CMK (cell line): Measurements from ENCODE around the gene NPR3.

Experiments
- DNase-seq: peaks from one replicate; pipeline ENCODE4 v3.0.0-alpha.2; 2010; ENCODE audit warnings: low read depth

The NPR3 gene

GRCh38 chr5:32808783-32809182 is 97.7 kb downstream of the NPR3 start:
- DNase-seq: no peak

- DNase-seq: no peak
These were observed 99.7 kb downstream of the NPR3 start for GRCh38 chr5:32810804-32811203.

- DNase-seq: no peak
These were observed 101.3 kb downstream of the NPR3 start for GRCh38 chr5:32812399-32812798.

- DNase-seq: no peak
These were observed 103.0 kb downstream of the NPR3 start for GRCh38 chr5:32814141-32814540.

GRCh38 chr5:32814620-32815019 is 103.5 kb downstream of the NPR3 start:
- no peak for DNase-seq

GRCh38 chr5:32827981-32828380 is 116.9 kb downstream of the NPR3 start:
- DNase-seq: no peak

GRCh38 chr5:32828492-32828891 is 117.4 kb downstream of the NPR3 start:
- DNase-seq: no peak

- no peak for DNase-seq
These were observed 120.5 kb downstream of the NPR3 start for GRCh38 chr5:32831624-32832023.

- no peak for DNase-seq
These were observed 122.0 kb downstream of the NPR3 start for GRCh38 chr5:32833127-32833526.

GRCh38 chr5:32833663-32834062 is 122.5 kb downstream of the NPR3 start:
- peak; percentile 93 for DNase-seq

GRCh38 chr5:32834251-32834650 is 123.1 kb downstream of the NPR3 start:
- DNase-seq: no peak

GRCh38 chr5:32836176-32836575 is 125.1 kb downstream of the NPR3 start:
- DNase-seq: no peak

- no peak for DNase-seq
These were observed 126.1 kb downstream of the NPR3 start for GRCh38 chr5:32837211-32837610.

- no peak for DNase-seq
These were observed 128.0 kb downstream of the NPR3 start for GRCh38 chr5:32839106-32839505.

- DNase-seq: no peak
These were observed 129.5 kb downstream of the NPR3 start for GRCh38 chr5:32840606-32841005.
